Measurements from ENCODE around the gene SMAD3. TPM values are rescaled to one million over a fixed set of nuclear protein-coding genes. Genes with fewer than 3 reads are reported as not detected.

SMAD3 gene
- total and polyA plus RNA-seq, 4 donors: 4.0 to 12.2 (median 5.5) TPM

GRCh38 chr15:67166280-67167009 is 101.0 kb downstream of the SMAD3 start (continued):
- TF ChIP-seq, protein P1, sequence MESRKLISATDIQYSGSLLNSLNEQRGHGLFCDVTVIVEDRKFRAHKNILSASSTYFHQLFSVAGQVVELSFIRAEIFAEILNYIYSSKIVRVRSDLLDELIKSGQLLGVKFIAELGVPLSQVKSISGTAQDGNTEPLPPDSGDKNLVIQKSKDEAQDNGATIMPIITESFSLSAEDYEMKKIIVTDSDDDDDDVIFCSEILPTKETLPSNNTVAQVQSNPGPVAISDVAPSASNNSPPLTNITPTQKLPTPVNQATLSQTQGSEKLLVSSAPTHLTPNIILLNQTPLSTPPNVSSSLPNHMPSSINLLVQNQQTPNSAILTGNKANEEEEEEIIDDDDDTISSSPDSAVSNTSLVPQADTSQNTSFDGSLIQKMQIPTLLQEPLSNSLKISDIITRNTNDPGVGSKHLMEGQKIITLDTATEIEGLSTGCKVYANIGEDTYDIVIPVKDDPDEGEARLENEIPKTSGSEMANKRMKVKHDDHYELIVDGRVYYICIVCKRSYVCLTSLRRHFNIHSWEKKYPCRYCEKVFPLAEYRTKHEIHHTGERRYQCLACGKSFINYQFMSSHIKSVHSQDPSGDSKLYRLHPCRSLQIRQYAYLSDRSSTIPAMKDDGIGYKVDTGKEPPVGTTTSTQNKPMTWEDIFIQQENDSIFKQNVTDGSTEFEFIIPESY (IDR thresholded peaks at IDR 0.05): no peak
- TF ChIP-seq SP1 (IDR thresholded peaks at IDR 0.05) (no peak), JUND (IDR thresholded peaks at IDR 0.05) (no peak)

GRCh38 chr15:67167091-67167490 is 101.7 kb downstream of the SMAD3 start:
- peaks cover 0 to 18% (median 7%) of the 10 kb centered on the region in 4 donors for H3K4me1 ChIP-seq (ENCODE audit: control insufficient read depth in 4 of 4, insufficient read depth in 4 of 4, low read length in 3 of 4)
- no peaks in the 10 kb centered on the region for H3K9me3 ChIP-seq (ENCODE audit: control insufficient read depth in 4 of 4, low read length in 3 of 4)
- no peak for DNase-seq (ENCODE audit: low spot score)
- WGBS: 98% methylated on average over 4 of the region's 4 CpGs
- no peak overlapping the region for H3K9ac ChIP-seq (ENCODE audit: low read depth in 1 of 2, low read length in 2 of 2)
- TF ChIP-seq MAX (IDR thresholded peaks at IDR 0.05) (no peak), SP1 (IDR thresholded peaks at IDR 0.05) (no peak), TAF1 (conservative IDR thresholded peaks at IDR 0.05) (no peak), HNF4G (IDR thresholded peaks at IDR 0.05) (no peak), RAD21 (IDR thresholded peaks at IDR 0.05) (no peak), RXRA (IDR thresholded peaks at IDR 0.05) (no peak), YY1 (IDR thresholded peaks at IDR 0.05) (no peak)
- TF ChIP-seq, protein P2, sequence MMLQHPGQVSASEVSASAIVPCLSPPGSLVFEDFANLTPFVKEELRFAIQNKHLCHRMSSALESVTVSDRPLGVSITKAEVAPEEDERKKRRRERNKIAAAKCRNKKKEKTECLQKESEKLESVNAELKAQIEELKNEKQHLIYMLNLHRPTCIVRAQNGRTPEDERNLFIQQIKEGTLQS (IDR thresholded peaks at IDR 0.05): no peak
- TF ChIP-seq, protein P3, sequence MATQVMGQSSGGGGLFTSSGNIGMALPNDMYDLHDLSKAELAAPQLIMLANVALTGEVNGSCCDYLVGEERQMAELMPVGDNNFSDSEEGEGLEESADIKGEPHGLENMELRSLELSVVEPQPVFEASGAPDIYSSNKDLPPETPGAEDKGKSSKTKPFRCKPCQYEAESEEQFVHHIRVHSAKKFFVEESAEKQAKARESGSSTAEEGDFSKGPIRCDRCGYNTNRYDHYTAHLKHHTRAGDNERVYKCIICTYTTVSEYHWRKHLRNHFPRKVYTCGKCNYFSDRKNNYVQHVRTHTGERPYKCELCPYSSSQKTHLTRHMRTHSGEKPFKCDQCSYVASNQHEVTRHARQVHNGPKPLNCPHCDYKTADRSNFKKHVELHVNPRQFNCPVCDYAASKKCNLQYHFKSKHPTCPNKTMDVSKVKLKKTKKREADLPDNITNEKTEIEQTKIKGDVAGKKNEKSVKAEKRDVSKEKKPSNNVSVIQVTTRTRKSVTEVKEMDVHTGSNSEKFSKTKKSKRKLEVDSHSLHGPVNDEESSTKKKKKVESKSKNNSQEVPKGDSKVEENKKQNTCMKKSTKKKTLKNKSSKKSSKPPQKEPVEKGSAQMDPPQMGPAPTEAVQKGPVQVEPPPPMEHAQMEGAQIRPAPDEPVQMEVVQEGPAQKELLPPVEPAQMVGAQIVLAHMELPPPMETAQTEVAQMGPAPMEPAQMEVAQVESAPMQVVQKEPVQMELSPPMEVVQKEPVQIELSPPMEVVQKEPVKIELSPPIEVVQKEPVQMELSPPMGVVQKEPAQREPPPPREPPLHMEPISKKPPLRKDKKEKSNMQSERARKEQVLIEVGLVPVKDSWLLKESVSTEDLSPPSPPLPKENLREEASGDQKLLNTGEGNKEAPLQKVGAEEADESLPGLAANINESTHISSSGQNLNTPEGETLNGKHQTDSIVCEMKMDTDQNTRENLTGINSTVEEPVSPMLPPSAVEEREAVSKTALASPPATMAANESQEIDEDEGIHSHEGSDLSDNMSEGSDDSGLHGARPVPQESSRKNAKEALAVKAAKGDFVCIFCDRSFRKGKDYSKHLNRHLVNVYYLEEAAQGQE (IDR thresholded peaks at IDR 0.05): no peak
- peaks cover 6 to 39% (median 7%) of the 10 kb centered on the region in 4 donors for H3K36me3 ChIP-seq (ENCODE audit: control insufficient read depth in 4 of 4, insufficient read depth in 3 of 4, low read depth in 1 of 4, low read length in 3 of 4)
- H3K27ac ChIP-seq (ENCODE audit: low read depth in 1 of 2, low read length in 2 of 2): no peak overlapping the region
- H3K27me3 ChIP-seq (ENCODE audit: control insufficient read depth in 4 of 4, insufficient read depth in 4 of 4, low read length in 3 of 4): no peaks in the 10 kb centered on the region
- H3K4me3 ChIP-seq (ENCODE audit: low read depth in 1 of 3, low read length in 3 of 3): no peak overlapping the region

DNA sequence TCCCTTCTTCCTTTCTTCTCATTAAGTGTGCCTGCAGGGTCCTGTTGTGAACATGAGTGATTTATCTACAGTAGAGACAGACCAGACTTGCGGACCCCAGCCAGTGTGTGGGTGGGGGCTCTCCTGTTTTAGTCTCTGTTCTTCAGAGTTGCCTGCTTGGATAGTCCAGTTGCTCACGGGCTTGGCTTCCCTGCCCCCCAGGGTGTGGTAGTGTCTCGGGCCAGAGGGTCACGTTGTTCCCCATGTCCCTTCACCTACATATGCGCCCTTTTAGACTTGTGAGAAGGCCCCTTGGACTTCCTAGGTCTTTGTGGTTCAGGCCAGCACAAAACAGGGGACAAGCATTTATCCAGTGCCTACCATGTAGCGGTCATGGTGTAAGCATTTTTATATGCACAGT is 103.3 kb downstream of the SMAD3 start:
- no peaks in the 10 kb centered on the region for H3K27me3 ChIP-seq (ENCODE audit: control insufficient read depth in 4 of 4, insufficient read depth in 4 of 4, low read length in 3 of 4)
- H3K36me3 ChIP-seq (ENCODE audit: control insufficient read depth in 4 of 4, insufficient read depth in 3 of 4, low read depth in 1 of 4, low read length in 3 of 4): peaks cover 6 to 41% (median 7%) of the 10 kb centered on the region in 4 donors
- H3K4me3 ChIP-seq (ENCODE audit: low read depth in 1 of 3, low read length in 3 of 3): no peak overlapping the region
- no peak for DNase-seq (ENCODE audit: low spot score)
- peaks cover 0 to 15% (median 7%) of the 10 kb centered on the region in 4 donors for H3K4me1 ChIP-seq (ENCODE audit: control insufficient read depth in 4 of 4, insufficient read depth in 4 of 4, low read length in 3 of 4)
- 91% methylated on average over 6 of the region's 6 CpGs for WGBS
- no peak for TF ChIP-seq FOXA1 (IDR thresholded peaks at IDR 0.05)
- TF ChIP-seq RXRA (IDR thresholded peaks at IDR 0.05): no peak
- TF ChIP-seq YY1 (IDR thresholded peaks at IDR 0.05): no peak
- TF ChIP-seq, protein P4, sequence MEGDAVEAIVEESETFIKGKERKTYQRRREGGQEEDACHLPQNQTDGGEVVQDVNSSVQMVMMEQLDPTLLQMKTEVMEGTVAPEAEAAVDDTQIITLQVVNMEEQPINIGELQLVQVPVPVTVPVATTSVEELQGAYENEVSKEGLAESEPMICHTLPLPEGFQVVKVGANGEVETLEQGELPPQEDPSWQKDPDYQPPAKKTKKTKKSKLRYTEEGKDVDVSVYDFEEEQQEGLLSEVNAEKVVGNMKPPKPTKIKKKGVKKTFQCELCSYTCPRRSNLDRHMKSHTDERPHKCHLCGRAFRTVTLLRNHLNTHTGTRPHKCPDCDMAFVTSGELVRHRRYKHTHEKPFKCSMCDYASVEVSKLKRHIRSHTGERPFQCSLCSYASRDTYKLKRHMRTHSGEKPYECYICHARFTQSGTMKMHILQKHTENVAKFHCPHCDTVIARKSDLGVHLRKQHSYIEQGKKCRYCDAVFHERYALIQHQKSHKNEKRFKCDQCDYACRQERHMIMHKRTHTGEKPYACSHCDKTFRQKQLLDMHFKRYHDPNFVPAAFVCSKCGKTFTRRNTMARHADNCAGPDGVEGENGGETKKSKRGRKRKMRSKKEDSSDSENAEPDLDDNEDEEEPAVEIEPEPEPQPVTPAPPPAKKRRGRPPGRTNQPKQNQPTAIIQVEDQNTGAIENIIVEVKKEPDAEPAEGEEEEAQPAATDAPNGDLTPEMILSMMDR (IDR thresholded peaks at IDR 0.05; ENCODE audit: low read depth, low read length, missing input control): no peak
- no peak for TF ChIP-seq NR2F2 (IDR thresholded peaks at IDR 0.05)
- no peak for TF ChIP-seq RAD21 (IDR thresholded peaks at IDR 0.05)
- TF ChIP-seq FOXA2 (IDR thresholded peaks at IDR 0.05): no peak
- TF ChIP-seq, protein P1 (IDR thresholded peaks at IDR 0.05): no peak
- TF ChIP-seq SP1 (IDR thresholded peaks at IDR 0.05): no peak
- TF ChIP-seq GABPA (IDR thresholded peaks at IDR 0.05 in 1 of 2, conservative IDR thresholded peaks at IDR 0.05 in 1 of 2): no peak
- TF ChIP-seq JUND (IDR thresholded peaks at IDR 0.05): no peak
- no peak for TF ChIP-seq TAF1 (conservative IDR thresholded peaks at IDR 0.05)
- no peak for TF ChIP-seq HNF4G (IDR thresholded peaks at IDR 0.05)
- TF ChIP-seq HNF4A (conservative IDR thresholded peaks at IDR 0.05): no peak
- TF ChIP-seq, protein P2 (IDR thresholded peaks at IDR 0.05): no peak
- no peak overlapping the region for H3K9ac ChIP-seq (ENCODE audit: low read depth in 1 of 2, low read length in 2 of 2)
- H3K9me3 ChIP-seq (ENCODE audit: control insufficient read depth in 4 of 4, low read length in 3 of 4): no peaks in the 10 kb centered on the region
- no peak overlapping the region for H3K27ac ChIP-seq (ENCODE audit: low read depth in 1 of 2, low read length in 2 of 2)

Measured in liver (tissue), 9 donors.